ENCODE data around the gene RNF31.

DNA sequence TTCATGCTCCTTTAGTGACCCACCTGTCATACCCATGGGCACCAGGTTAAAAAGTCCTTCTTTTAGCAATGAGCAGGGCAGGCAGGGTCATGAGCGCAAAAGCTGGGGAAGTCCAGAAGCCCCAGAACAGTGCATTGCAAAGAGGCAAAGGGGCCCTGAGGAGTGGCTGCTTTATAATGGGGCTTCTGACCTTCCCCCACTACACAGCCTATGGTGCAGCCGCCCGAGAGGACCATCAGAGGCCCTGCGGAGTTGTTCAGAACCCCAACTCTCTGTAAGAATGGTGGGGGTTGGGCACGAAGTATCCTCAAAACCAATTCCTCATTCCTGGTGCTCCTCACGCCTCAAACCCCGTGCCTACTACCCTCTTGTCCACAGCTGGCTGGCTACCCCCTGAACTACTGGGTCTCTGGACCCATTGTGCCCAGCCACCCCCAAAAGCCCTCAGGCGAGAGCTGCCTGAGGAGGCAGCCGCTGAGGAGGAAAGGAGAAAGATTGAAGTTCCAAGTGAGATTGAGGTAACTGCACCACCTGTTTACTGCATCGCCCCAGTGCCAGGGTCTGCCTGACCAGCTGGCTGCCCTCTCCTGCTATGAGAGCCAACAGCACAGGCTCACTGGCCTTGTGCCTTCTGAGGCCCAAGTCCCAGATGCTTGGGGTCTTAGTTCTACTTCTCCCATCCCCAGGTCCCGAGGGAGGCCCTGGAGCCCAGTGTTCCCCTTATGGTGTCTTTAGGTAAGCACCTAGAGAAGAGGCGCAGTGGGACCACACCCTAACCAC, 31.3 kb downstream of the RNF31 start:
- TF ChIP-seq YY1 (IDR thresholded peaks at IDR 0.05; ENCODE audit: insufficient read depth, insufficient read length) (no peak), ZNF274 (IDR thresholded peaks at IDR 0.05; ENCODE audit: low read depth, low read length) (no peak), SUZ12 (IDR thresholded peaks at IDR 0.05; ENCODE audit: extremely low read depth, insufficient read depth, insufficient read length) (no peak)

Data from NT2/D1 (cell line).